Caco-2 (cell line): ENCODE data around the gene TRPV3. TPM values are rescaled to one million over a fixed set of nuclear protein-coding genes. Genes with fewer than 3 reads are reported as not detected.

Experiments used
- BruUV-seq: library from RNA; stranded (reverse); fragments of 400-500 nt; replicated peaks from 2 replicates; lab custom pipeline; 2021; lab: Mats Ljungman, UMichigan
- CTCF ChIA-PET: fragments of 300-600 bp; sonication (Branson Sonifier 250); formaldehyde crosslinking; loops from one replicate; lab custom pipeline; 2022; ENCODE audit warnings: antibody characterized with exemption; lab: Charles Lee
- POLR2A ChIA-PET: fragments of 300-600 bp; sonication (Branson Sonifier 250); formaldehyde crosslinking; loops from one replicate; lab custom pipeline; 2022; ENCODE audit warnings: antibody characterized with exemption; lab: Charles Lee
- DNase-seq, 2 experiments: peaks; one replicate each; pipeline versions ENCODE4 v3.0.0 to v3.0.0-alpha.2; 2020 to 2022
- H3K27me3 ChIP-seq: replicated peaks from 2 replicates; pipeline ENCODE4 v1.6.0; 2011; ENCODE audit warnings: low read length; ENCODE audit not compliant: control insufficient read depth, insufficient read depth
- H3K36me3 ChIP-seq: 2 replicates; pipeline ENCODE4 v1.5.1; 2011; ENCODE audit warnings: low read length; ENCODE audit not compliant: control insufficient read depth, insufficient read depth
- H3K4me1 ChIP-seq: fragments of 250-450 bp; sonication (Bioruptor Pico); 2 replicates; pipeline ENCODE4 v1.5.1; 2020; ENCODE audit warnings: mild to moderate bottlenecking
- H3K4me3 ChIP-seq: 2 replicates; pipeline ENCODE4 v1.5.1; 2011; ENCODE audit warnings: low read depth, mild to moderate bottlenecking, control low read depth, low read length
- H3K9me3 ChIP-seq: fragments of 250-450 bp; sonication (Bioruptor Pico); 2 replicates; pipeline ENCODE4 v1.5.1; 2020; ENCODE audit warnings: mild to moderate bottlenecking, moderate library complexity
- H3K27ac Mint-ChIP-seq: one replicate; pipeline ENCODE4 v1.8.0; 2022; ENCODE audit warnings: mixed read lengths; ENCODE audit not compliant: unreplicated experiment
- H3K27me3 Mint-ChIP-seq: one replicate; pipeline ENCODE4 v1.8.0; 2022; ENCODE audit warnings: mixed read lengths; ENCODE audit not compliant: insufficient read depth, unreplicated experiment
- H3K36me3 Mint-ChIP-seq: one replicate; pipeline ENCODE4 v1.8.0; 2022; ENCODE audit warnings: mild to moderate bottlenecking, mixed read lengths; ENCODE audit not compliant: insufficient read depth, unreplicated experiment
- H3K4me1 Mint-ChIP-seq: one replicate; pipeline ENCODE4 v1.8.0; 2022; ENCODE audit warnings: low read depth, mixed read lengths; ENCODE audit not compliant: unreplicated experiment
- H3K4me3 Mint-ChIP-seq: one replicate; pipeline ENCODE4 v1.8.0; 2022; ENCODE audit warnings: mild to moderate bottlenecking, moderate library complexity, mixed read lengths; ENCODE audit not compliant: unreplicated experiment
- H3K9me3 Mint-ChIP-seq: one replicate; pipeline ENCODE4 v1.8.0; 2022; ENCODE audit warnings: mixed read lengths; ENCODE audit not compliant: unreplicated experiment
- CTCF ChIP-seq, 2 experiments: fragments of 200-600 bp in 1 of 2; IDR thresholded peaks; 1 replicate in 1 of 2; 2 replicates in 1 of 2; pipeline versions ENCODE4 v1.5.1 to v1.8.0; 2011 to 2022; ENCODE audit warnings: antibody characterized with exemption in 1 of 2, control low read depth in 1 of 2, inconsistent platforms in 1 of 2, low read depth in 1 of 2, low read length in 1 of 2, mild to moderate bottlenecking in 1 of 2, moderate library complexity in 1 of 2; ENCODE audit not compliant: insufficient read depth in 1 of 2, severe bottlenecking in 1 of 2, unreplicated experiment in 1 of 2
- intact Hi-C: fragments of 100-400 bp; cut with micrococcal nuclease; formaldehyde crosslinking; loops from one replicate; pipeline ENCODE4 v1.10.0; 2022; ENCODE audit not compliant: unreplicated experiment
- total RNA-seq: library from RNA; stranded (reverse); gene quantifications from 2 replicates; pipeline ENCODE4 v1.2.3, GENCODE V29; 2022

Gene TRPV3
- total RNA-seq, 1 experiment from 2014 or later = 8.4 TPM

GRCh38 chr17:3547628-3548027 lies 10.0 kb downstream of the TRPV3 start:
- POLR2A ChIA-PET = no interaction called here
- intact Hi-C loops = no loop called here
- Mint-ChIP-seq H3K27me3 (no peaks in the 10 kb centered on the region), H3K36me3 (no peaks in the 10 kb centered on the region), H3K4me3 (no peak overlapping the region), H3K4me1 (no peaks in the 10 kb centered on the region), H3K27ac (no peak overlapping the region), H3K9me3 (peaks cover 15% of the 10 kb centered on the region)
- BruUV-seq = no TSS peak
- peaks cover 7% of the 10 kb centered on the region; the same call in 1 of the 2 replicates for H3K4me1 ChIP-seq
- no peak overlapping the region for H3K4me3 ChIP-seq
- no peak for DNase-seq
- no peaks in the 10 kb centered on the region for H3K27me3 ChIP-seq
- H3K36me3 ChIP-seq = no peaks in the 10 kb centered on the region
- CTCF ChIA-PET = interaction anchor here (0.9 kb wide), 1 partner anchor 35 kb away, joined by 3 read pairs; no protein-coding TSS in a partner anchor
- TF ChIP-seq CTCF (IDR thresholded peaks at IDR 0.05; ENCODE audit: insufficient read depth in 1 of 2, low read depth in 1 of 2, low read length in 1 of 2, severe bottlenecking in 1 of 2, unreplicated experiment in 1 of 2) = no peak
- H3K9me3 ChIP-seq = peaks cover 4% of the 10 kb centered on the region; the same call in 1 of the 2 replicates

GRCh38 chr17:3546997-3547396 lies 10.6 kb downstream of the TRPV3 start:
- POLR2A ChIA-PET = no interaction called here
- Histone ChIP-seq H3K9me3 (peaks cover 4% of the 10 kb centered on the region; the same call in 1 of the 2 replicates), H3K36me3 (no peaks in the 10 kb centered on the region), H3K27me3 (no peaks in the 10 kb centered on the region), H3K4me1 (peaks cover 7% of the 10 kb centered on the region; the same call in 1 of the 2 replicates), H3K4me3 (no peak overlapping the region)
- Mint-ChIP-seq H3K9me3 (peaks cover 15% of the 10 kb centered on the region), H3K27me3 (no peaks in the 10 kb centered on the region), H3K36me3 (no peaks in the 10 kb centered on the region), H3K4me1 (no peaks in the 10 kb centered on the region), H3K4me3 (no peak overlapping the region), H3K27ac (no peak overlapping the region)
- CTCF ChIA-PET = interaction anchor here (0.7 to 0.9 kb wide), 2 partner anchors 17 to 35 kb away, joined by 3 read pairs; no protein-coding TSS in a partner anchor
- BruUV-seq = no TSS peak
- TF ChIP-seq CTCF (IDR thresholded peaks at IDR 0.05; ENCODE audit: insufficient read depth in 1 of 2, low read depth in 1 of 2, low read length in 1 of 2, severe bottlenecking in 1 of 2, unreplicated experiment in 1 of 2) = no peak
- no peak for DNase-seq
- intact Hi-C loops = no loop called here

GRCh38 chr17:3546521-3546920 lies 11.1 kb downstream of the TRPV3 start:
- H3K36me3 ChIP-seq = no peaks in the 10 kb centered on the region
- peaks cover 4% of the 10 kb centered on the region; the same call in 1 of the 2 replicates for H3K9me3 ChIP-seq
- intact Hi-C loops = no loop called here
- H3K4me1 ChIP-seq = peaks cover 7% of the 10 kb centered on the region; the same call in 1 of the 2 replicates
- H3K36me3 Mint-ChIP-seq = no peaks in the 10 kb centered on the region
- BruUV-seq = no TSS peak
- no peaks in the 10 kb centered on the region for H3K4me1 Mint-ChIP-seq
- ChIA-PET CTCF (interaction anchor here (0.7 kb wide), 1 partner anchor 17 kb away, joined by 3 read pairs; no protein-coding TSS in a partner anchor), POLR2A (no interaction called here)
- DNase-seq = no peak
- H3K9me3 Mint-ChIP-seq = peaks cover 15% of the 10 kb centered on the region
- no peak overlapping the region for H3K27ac Mint-ChIP-seq
- no peak overlapping the region for H3K4me3 Mint-ChIP-seq
- no peaks in the 10 kb centered on the region for H3K27me3 ChIP-seq
- H3K27me3 Mint-ChIP-seq = no peaks in the 10 kb centered on the region
- no peak overlapping the region for H3K4me3 ChIP-seq
- no peak for TF ChIP-seq CTCF (IDR thresholded peaks at IDR 0.05; ENCODE audit: insufficient read depth in 1 of 2, low read depth in 1 of 2, low read length in 1 of 2, severe bottlenecking in 1 of 2, unreplicated experiment in 1 of 2)
